Endothelial cell (in vitro differentiated cells): ENCODE data around the gene RSPRY1. TPM values are rescaled to one million over a fixed set of nuclear protein-coding genes. Genes with fewer than 3 reads are reported as not detected.

ENCODE experiments used
- DNase-seq: peaks from one replicate; pipeline ENCODE4 v3.0.0; 2021; ENCODE audit warnings: low spot score
- H3K27ac Mint-ChIP-seq: one replicate; pipeline ENCODE4 v1.8.0; 2021; ENCODE audit warnings: mixed read lengths, inconsistent platforms; ENCODE audit not compliant: unreplicated experiment
- H3K27me3 Mint-ChIP-seq: one replicate; pipeline ENCODE4 v1.8.0; 2021; ENCODE audit warnings: mild to moderate bottlenecking, moderate library complexity, mixed read lengths, inconsistent platforms; ENCODE audit not compliant: unreplicated experiment
- H3K36me3 Mint-ChIP-seq: one replicate; pipeline ENCODE4 v1.8.0; 2021; ENCODE audit warnings: mild to moderate bottlenecking, low read depth, mixed read lengths, inconsistent platforms; ENCODE audit not compliant: unreplicated experiment
- H3K4me1 Mint-ChIP-seq: one replicate; pipeline ENCODE4 v1.8.0; 2021; ENCODE audit warnings: mild to moderate bottlenecking, mixed read lengths, inconsistent platforms; ENCODE audit not compliant: unreplicated experiment
- H3K4me3 Mint-ChIP-seq: one replicate; pipeline ENCODE4 v1.8.0; 2021; ENCODE audit warnings: mild to moderate bottlenecking, mixed read lengths, inconsistent platforms; ENCODE audit not compliant: unreplicated experiment
- H3K9me3 Mint-ChIP-seq: one replicate; pipeline ENCODE4 v1.8.0; 2021; ENCODE audit warnings: mixed read lengths, inconsistent platforms; ENCODE audit not compliant: unreplicated experiment
- total RNA-seq: library from RNA; stranded (reverse); fragmentation: NEBNext Ultra II Directional; extraction: Animal tissue kit (Norgen Biotek cat#: 25700); gene quantifications from one replicate; pipeline ENCODE4 v1.2.1, GENCODE V29; 2021; ENCODE audit not compliant: unreplicated experiment
- TF ChIP-seq, protein P1 (sequence below): fragments of 200-600 bp; sonication (generic); IDR thresholded peaks from one replicate; pipeline ENCODE4 v1.5.0; 2021; ENCODE audit warnings: antibody characterized with exemption; ENCODE audit not compliant: unreplicated experiment

RSPRY1 gene
- total RNA-seq, 1 donor from 2014 or later, result 63.0 TPM

- H3K27ac Mint-ChIP-seq, result no peak overlapping the region
- no peak for DNase-seq
- no peaks in the 10 kb centered on the region for H3K9me3 Mint-ChIP-seq
- no peaks in the 10 kb centered on the region for H3K36me3 Mint-ChIP-seq
- no peak overlapping the region for H3K4me3 Mint-ChIP-seq
- H3K4me1 Mint-ChIP-seq, result peaks cover 3% of the 10 kb centered on the region
- H3K27me3 Mint-ChIP-seq, result peaks cover 7% of the 10 kb centered on the region
- TF ChIP-seq, protein P1, sequence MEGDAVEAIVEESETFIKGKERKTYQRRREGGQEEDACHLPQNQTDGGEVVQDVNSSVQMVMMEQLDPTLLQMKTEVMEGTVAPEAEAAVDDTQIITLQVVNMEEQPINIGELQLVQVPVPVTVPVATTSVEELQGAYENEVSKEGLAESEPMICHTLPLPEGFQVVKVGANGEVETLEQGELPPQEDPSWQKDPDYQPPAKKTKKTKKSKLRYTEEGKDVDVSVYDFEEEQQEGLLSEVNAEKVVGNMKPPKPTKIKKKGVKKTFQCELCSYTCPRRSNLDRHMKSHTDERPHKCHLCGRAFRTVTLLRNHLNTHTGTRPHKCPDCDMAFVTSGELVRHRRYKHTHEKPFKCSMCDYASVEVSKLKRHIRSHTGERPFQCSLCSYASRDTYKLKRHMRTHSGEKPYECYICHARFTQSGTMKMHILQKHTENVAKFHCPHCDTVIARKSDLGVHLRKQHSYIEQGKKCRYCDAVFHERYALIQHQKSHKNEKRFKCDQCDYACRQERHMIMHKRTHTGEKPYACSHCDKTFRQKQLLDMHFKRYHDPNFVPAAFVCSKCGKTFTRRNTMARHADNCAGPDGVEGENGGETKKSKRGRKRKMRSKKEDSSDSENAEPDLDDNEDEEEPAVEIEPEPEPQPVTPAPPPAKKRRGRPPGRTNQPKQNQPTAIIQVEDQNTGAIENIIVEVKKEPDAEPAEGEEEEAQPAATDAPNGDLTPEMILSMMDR, result no peak
These were observed 90.5 kb downstream of the RSPRY1 start for GRCh38 chr16:57276596-57276995.

DNA sequence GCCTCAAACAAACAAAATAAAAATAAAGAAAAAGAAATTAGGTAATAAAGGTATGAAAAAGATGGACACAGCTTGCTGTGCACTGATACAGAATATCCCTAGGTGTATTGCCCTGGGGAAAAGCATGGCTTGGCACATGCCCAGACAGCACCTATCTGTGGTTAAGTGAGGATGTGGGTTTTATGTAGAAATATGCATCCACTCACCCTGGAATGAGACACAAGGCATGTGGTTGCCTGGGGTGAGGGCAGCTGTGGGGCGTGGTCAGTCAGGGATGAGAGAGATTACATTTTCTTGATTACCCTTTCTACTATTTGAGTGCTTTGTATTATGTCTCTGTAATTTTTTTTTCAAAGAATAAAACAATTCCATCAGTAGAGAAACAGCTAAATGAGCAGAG is 91.5 kb downstream of the RSPRY1 start:
- Mint-ChIP-seq H3K4me1 (peaks cover 3% of the 10 kb centered on the region), H3K9me3 (no peaks in the 10 kb centered on the region), H3K27me3 (peaks cover 7% of the 10 kb centered on the region), H3K4me3 (no peak overlapping the region), H3K27ac (no peak overlapping the region), H3K36me3 (no peaks in the 10 kb centered on the region)
- DNase-seq, result no peak
- TF ChIP-seq, protein P1, result no peak

DNA sequence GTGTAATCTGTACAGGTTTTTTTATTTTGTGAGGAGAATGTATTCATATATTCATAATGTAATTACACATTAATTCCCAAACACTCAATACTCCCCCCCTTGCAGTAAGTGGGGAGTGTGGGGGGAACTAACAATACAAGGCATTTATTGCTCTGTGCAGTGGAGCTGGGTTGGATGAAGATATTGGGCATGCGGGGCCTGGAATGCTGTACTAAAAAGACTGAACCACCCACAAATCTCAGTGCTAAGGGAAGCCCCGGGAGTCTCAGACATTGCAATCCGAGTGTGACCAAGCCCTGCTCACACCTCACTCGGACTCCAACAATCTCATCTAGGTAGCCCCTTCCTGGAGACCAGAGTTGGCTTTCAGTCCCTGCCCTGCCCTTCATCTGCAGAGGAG is 92.4 kb downstream of the RSPRY1 start:
- Mint-ChIP-seq H3K4me3 (no peak overlapping the region), H3K9me3 (no peaks in the 10 kb centered on the region), H3K27ac (no peak overlapping the region), H3K4me1 (peaks cover 3% of the 10 kb centered on the region), H3K36me3 (no peaks in the 10 kb centered on the region), H3K27me3 (peaks cover 11% of the 10 kb centered on the region)
- TF ChIP-seq, protein P1, result no peak
- no peak for DNase-seq

- Mint-ChIP-seq H3K27me3 (peaks cover 11% of the 10 kb centered on the region), H3K4me1 (peaks cover 3% of the 10 kb centered on the region), H3K36me3 (no peaks in the 10 kb centered on the region), H3K4me3 (no peak overlapping the region), H3K27ac (no peak overlapping the region), H3K9me3 (no peaks in the 10 kb centered on the region)
- no peak for DNase-seq
- TF ChIP-seq, protein P1, result no peak
These were observed 93.9 kb downstream of the RSPRY1 start for GRCh38 chr16:57279780-57280638.

- Mint-ChIP-seq H3K4me1 (peaks cover 3% of the 10 kb centered on the region), H3K4me3 (no peak overlapping the region), H3K36me3 (no peaks in the 10 kb centered on the region), H3K27me3 (peaks cover 11% of the 10 kb centered on the region), H3K27ac (no peak overlapping the region), H3K9me3 (no peaks in the 10 kb centered on the region)
- no peak for DNase-seq
- TF ChIP-seq, protein P1, result no peak
These were observed 95.7 kb downstream of the RSPRY1 start for GRCh38 chr16:57281791-57282190.
